DND-41 (cell line): ENCODE measurements around the gene KCNMA1.

Experiments
- ATAC-seq: fragments of 200-7000 bp; cut with Tn5 transposase; 3 replicates; pipeline ENCODE4 v1.9.1; 2021; ENCODE audit warnings: low read depth; ENCODE audit not compliant: insufficient read depth
- DNase-seq: peaks from one replicate; pipeline ENCODE4 v3.0.0-alpha.2; 2020
- H2AFZ ChIP-seq: 2 replicates; pipeline ENCODE4 v1.6.0; 2012; ENCODE audit warnings: low read depth, low read length
- H3K27ac ChIP-seq: 2 replicates; pipeline ENCODE4 v1.5.1; 2012; ENCODE audit warnings: low read length, inconsistent platforms
- H3K27me3 ChIP-seq: fragments of 200-600 bp; sonication (generic); 2 replicates; pipeline ENCODE4 v1.6.0; 2012; ENCODE audit warnings: low read length, mild to moderate bottlenecking, inconsistent platforms; ENCODE audit not compliant: insufficient read depth, poor library complexity
- H3K36me3 ChIP-seq: 2 replicates; pipeline ENCODE4 v1.5.1; 2012; ENCODE audit warnings: low read length, inconsistent platforms; ENCODE audit not compliant: insufficient read depth
- H3K4me1 ChIP-seq: 2 replicates; pipeline ENCODE4 v1.5.1; 2012; ENCODE audit warnings: mild to moderate bottlenecking, low read length; ENCODE audit not compliant: insufficient read depth
- H3K4me2 ChIP-seq: 2 replicates; pipeline ENCODE4 v1.6.0; 2012; ENCODE audit warnings: mild to moderate bottlenecking, moderate library complexity, low read length, inconsistent platforms; ENCODE audit not compliant: insufficient read depth
- H3K4me3 ChIP-seq, 2 experiments: fragments of 200-600 bp in 1 of 2; shearing (Covaris generic) in 1 of 2; 2 replicates each; pipeline ENCODE4 v1.5.1; 2012 to 2016; ENCODE audit warnings: inconsistent platforms in 2 of 2, low read length in 2 of 2, mild to moderate bottlenecking in 2 of 2, low read depth in 1 of 2, moderate library complexity in 1 of 2
- H3K79me2 ChIP-seq: 2 replicates; pipeline ENCODE4 v1.6.0; 2012; ENCODE audit warnings: low read length, inconsistent platforms; ENCODE audit not compliant: insufficient read depth
- H3K9ac ChIP-seq: 2 replicates; pipeline ENCODE4 v1.6.0; 2012; ENCODE audit warnings: low read depth, mild to moderate bottlenecking, inconsistent platforms, low read length, moderate library complexity
- H3K9me3 ChIP-seq: 2 replicates; pipeline ENCODE4 v1.5.1; 2012; ENCODE audit warnings: low read length, moderate library complexity, mild to moderate bottlenecking, inconsistent platforms; ENCODE audit not compliant: insufficient read depth, severe bottlenecking
- H4K20me1 ChIP-seq: 2 replicates; pipeline ENCODE4 v1.6.0; 2012; ENCODE audit warnings: low read length; ENCODE audit not compliant: insufficient read depth
- EZH2 ChIP-seq: IDR thresholded peaks from 3 replicates; pipeline ENCODE4 v1.6.1; 2012; ENCODE audit warnings: borderline replicate concordance, low read depth, mild to moderate bottlenecking, moderate library complexity, low read length, inconsistent platforms; ENCODE audit not compliant: severe bottlenecking
- TF ChIP-seq, protein P1 (sequence below): IDR thresholded peaks from 2 replicates; pipeline ENCODE4 v1.5.1; 2012; ENCODE audit warnings: borderline replicate concordance, low read length, moderate library complexity, mild to moderate bottlenecking; ENCODE audit not compliant: poor library complexity, severe bottlenecking; ENCODE audit errors: extremely low read depth

The KCNMA1 gene

DNA sequence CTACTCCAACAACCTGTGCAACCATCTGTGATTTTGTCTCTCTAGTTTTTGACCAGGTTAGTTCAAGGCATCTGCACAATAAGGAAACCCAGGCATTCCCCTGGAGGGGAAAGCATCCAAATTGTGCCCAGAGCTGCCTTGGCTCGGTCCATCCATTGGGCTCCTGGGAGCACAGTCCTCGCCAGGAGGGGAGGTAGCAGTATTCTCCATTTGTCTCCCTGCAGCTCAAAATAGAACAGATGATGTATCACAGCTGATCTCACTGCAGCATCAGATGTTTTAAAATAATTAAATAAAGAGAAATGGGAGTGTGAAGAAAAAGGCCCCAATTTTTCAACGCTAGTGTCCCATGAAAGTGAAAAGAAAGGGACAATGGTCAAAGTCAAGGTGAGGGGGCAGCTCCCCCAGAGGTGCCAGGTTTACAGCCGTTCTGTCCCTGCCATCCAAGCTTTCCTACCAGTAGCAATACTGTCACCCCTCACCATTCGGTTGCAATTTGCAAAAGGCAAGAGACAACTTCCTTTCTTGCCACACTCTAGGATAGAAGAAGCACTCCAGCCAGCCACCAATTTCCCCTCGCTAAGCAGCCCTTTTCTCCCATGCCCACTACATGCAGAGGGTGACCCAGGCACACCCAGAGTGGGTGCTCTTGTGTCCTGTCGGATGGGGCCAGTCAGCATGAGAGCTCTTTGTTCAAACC lies 43.7 kb downstream of the KCNMA1 start:
- Histone ChIP-seq H3K27me3 (no peaks in the 10 kb centered on the region), H3K36me3 (no peaks in the 10 kb centered on the region), H2AFZ (no peak overlapping the region), H3K4me2 (no peak overlapping the region), H3K9ac (no peak overlapping the region), H3K4me3 (no peak overlapping the region), H3K27ac (no peak overlapping the region), H3K79me2 (no peaks in the 10 kb centered on the region), H3K4me1 (no peaks in the 10 kb centered on the region), H4K20me1 (no peaks in the 10 kb centered on the region), H3K9me3 (no peaks in the 10 kb centered on the region)
- ATAC-seq = no peak
- DNase-seq = no peak
- TF ChIP-seq, protein P1, sequence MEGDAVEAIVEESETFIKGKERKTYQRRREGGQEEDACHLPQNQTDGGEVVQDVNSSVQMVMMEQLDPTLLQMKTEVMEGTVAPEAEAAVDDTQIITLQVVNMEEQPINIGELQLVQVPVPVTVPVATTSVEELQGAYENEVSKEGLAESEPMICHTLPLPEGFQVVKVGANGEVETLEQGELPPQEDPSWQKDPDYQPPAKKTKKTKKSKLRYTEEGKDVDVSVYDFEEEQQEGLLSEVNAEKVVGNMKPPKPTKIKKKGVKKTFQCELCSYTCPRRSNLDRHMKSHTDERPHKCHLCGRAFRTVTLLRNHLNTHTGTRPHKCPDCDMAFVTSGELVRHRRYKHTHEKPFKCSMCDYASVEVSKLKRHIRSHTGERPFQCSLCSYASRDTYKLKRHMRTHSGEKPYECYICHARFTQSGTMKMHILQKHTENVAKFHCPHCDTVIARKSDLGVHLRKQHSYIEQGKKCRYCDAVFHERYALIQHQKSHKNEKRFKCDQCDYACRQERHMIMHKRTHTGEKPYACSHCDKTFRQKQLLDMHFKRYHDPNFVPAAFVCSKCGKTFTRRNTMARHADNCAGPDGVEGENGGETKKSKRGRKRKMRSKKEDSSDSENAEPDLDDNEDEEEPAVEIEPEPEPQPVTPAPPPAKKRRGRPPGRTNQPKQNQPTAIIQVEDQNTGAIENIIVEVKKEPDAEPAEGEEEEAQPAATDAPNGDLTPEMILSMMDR = no peak

DNA sequence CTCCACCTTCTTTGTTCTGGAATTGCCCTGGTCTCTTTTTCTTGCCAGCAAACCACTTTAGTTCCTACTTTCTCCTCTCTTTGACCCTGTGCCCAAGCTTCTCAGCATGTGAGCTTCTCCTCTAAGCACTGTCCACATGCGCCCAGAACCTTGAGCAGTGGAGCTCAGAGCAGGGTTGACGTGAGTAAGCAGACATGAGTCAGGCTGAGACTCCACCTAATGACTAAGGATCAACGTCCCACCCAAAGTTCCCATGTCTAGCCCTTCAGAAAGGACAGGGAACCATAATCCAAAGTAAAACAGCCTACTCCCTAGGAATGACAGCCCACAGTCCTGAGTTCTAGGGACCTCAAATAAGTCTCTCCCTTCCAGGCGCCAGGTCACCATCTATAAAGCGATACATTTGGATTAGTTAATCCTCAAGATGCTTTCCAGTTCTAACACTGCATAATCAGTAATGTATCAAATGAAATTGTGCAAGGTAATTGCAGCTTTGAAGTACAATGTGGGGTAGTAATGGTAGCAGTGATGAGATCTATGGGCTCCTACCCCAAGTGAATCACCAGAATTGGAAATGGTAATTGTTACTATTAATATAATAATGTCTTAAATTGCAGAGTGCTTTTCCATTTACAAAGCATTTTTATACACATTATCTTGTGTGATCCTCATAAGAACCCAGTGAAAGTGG lies 44.5 kb downstream of the KCNMA1 start:
- Histone ChIP-seq H3K9ac (no peak overlapping the region), H3K4me1 (no peaks in the 10 kb centered on the region), H3K27me3 (no peaks in the 10 kb centered on the region), H3K36me3 (no peaks in the 10 kb centered on the region), H4K20me1 (no peaks in the 10 kb centered on the region), H3K4me2 (no peak overlapping the region), H3K4me3 (no peak overlapping the region), H3K79me2 (no peaks in the 10 kb centered on the region), H3K27ac (no peak overlapping the region), H2AFZ (no peak overlapping the region), H3K9me3 (no peaks in the 10 kb centered on the region)
- ATAC-seq = no peak
- DNase-seq = no peak
- TF ChIP-seq, protein P1 = no peak

DNA sequence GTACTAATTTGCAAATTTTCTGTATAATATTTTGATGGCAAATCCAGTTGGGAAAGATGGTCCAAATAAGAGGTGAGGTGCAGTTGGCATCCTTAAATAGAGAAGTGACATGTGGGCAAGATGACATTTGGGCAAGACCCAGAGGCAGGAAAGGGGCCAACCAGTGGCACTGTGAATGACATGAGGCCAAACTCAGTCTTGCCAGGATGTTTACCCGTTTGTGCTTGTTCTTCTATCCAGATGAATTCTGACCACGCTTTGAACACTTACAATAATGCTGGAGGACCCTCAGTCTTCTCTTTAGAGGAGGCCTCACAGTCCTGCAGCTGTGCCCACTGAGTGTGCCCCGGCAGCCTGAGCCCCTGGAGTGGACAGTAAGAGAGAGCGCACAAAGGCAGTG lies 45.1 kb downstream of the KCNMA1 start:
- Histone ChIP-seq H3K79me2 (no peaks in the 10 kb centered on the region), H3K9ac (no peak overlapping the region), H3K4me3 (no peak overlapping the region), H3K27me3 (no peaks in the 10 kb centered on the region), H4K20me1 (no peaks in the 10 kb centered on the region), H3K36me3 (no peaks in the 10 kb centered on the region), H3K27ac (no peak overlapping the region), H3K4me2 (no peak overlapping the region), H2AFZ (no peak overlapping the region), H3K4me1 (no peaks in the 10 kb centered on the region), H3K9me3 (no peaks in the 10 kb centered on the region)
- DNase-seq = no peak
- no peak for ATAC-seq
- no peak for TF ChIP-seq EZH2
- TF ChIP-seq, protein P1 = no peak
